ENCODE data around the gene GNAQ.

Gene GNAQ

DNA sequence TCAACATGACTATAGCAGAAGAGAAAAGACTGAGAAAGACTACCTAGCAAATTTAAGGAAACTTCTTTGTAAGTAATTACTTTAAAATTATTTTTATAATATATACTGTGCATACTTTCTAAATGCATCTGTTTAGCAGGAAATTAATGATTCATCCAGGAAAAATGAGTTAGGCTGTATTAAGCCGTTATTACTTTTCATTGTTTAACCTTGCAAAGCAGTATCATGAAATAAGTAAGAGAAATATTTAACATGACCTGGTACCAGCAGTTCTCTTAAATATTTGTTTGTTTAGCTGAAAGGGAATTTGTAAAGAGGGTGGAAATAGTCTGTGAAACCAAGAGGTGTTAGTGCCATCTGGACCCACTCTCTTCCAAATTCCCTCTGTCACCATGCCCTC lies 175.0 kb downstream of the GNAQ start:
- peaks cover 19% of the 10 kb centered on the region for H3K9me3 Mint-ChIP-seq
- H3K27me3 Mint-ChIP-seq (ENCODE audit: low read depth, poor library complexity), result no peaks in the 10 kb centered on the region
- H3K36me3 Mint-ChIP-seq (ENCODE audit: low read depth), result peaks cover 37% of the 10 kb centered on the region
- no peak overlapping the region for H3K27ac Mint-ChIP-seq
- no peak for DNase-seq
- H3K4me1 Mint-ChIP-seq, result peaks cover 34% of the 10 kb centered on the region
- H3K4me3 Mint-ChIP-seq, result no peak overlapping the region
- TF ChIP-seq, protein P1, sequence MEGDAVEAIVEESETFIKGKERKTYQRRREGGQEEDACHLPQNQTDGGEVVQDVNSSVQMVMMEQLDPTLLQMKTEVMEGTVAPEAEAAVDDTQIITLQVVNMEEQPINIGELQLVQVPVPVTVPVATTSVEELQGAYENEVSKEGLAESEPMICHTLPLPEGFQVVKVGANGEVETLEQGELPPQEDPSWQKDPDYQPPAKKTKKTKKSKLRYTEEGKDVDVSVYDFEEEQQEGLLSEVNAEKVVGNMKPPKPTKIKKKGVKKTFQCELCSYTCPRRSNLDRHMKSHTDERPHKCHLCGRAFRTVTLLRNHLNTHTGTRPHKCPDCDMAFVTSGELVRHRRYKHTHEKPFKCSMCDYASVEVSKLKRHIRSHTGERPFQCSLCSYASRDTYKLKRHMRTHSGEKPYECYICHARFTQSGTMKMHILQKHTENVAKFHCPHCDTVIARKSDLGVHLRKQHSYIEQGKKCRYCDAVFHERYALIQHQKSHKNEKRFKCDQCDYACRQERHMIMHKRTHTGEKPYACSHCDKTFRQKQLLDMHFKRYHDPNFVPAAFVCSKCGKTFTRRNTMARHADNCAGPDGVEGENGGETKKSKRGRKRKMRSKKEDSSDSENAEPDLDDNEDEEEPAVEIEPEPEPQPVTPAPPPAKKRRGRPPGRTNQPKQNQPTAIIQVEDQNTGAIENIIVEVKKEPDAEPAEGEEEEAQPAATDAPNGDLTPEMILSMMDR (IDR thresholded peaks at IDR 0.05), result no peak

DNA sequence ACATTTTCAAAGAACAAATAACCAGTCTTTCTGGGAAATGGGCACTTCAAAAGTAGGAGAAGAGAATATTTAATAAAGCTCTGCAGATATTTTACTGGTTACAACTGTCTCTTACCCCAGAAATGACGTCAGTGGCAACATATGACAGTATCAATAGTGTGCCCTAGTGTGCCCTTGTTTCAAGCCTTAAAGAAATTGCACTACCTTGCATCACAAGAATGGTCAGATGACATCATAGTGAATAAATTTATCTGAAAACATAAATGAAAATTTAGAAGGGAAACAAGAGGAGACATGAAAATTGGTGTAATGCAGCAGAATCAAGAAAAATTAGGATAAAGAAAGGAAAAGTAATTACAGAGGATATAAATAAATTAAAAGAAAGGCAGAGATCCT lies 176.7 kb downstream of the GNAQ start:
- peaks cover 20% of the 10 kb centered on the region for H3K36me3 Mint-ChIP-seq (ENCODE audit: low read depth)
- H3K4me1 Mint-ChIP-seq, result peaks cover 34% of the 10 kb centered on the region
- H3K4me3 Mint-ChIP-seq, result no peak overlapping the region
- no peaks in the 10 kb centered on the region for H3K27me3 Mint-ChIP-seq (ENCODE audit: low read depth, poor library complexity)
- DNase-seq, result no peak
- TF ChIP-seq, protein P1 (IDR thresholded peaks at IDR 0.05), result no peak
- H3K27ac Mint-ChIP-seq, result no peak overlapping the region
- peaks cover 8% of the 10 kb centered on the region for H3K9me3 Mint-ChIP-seq

DNA sequence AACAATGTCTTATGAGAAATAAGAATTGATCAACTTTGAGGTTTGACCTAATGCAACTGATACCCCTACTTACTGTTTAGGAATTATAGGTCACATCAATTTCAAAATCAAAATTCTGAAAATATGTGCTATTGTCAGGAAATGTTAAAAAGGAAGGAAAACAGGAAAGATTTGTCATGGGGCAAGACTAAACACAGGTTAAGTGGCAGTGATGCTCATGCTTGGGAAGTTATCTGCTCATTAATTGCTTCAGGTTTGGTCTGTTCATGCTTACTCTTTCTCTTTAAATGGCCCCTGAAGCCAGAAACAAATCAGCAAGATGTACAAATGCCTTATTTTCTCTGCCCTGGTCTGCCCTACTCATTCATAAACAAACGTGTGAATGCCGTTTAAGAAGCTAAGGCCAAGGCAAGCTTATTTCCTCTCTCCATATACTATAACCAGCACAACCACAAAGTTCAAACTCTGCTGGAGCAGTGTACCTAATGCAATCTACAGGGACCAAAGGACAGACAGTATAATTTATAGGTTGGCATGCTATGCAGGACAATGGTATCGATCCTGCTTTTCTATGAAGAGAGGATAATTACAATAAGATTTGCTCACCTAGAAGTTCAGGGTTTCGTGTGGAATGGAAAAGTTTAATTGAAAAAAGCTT lies 177.2 kb downstream of the GNAQ start:
- H3K9me3 Mint-ChIP-seq, result peaks cover 8% of the 10 kb centered on the region
- TF ChIP-seq, protein P1 (IDR thresholded peaks at IDR 0.05), result no peak
- peaks cover 34% of the 10 kb centered on the region for H3K4me1 Mint-ChIP-seq
- H3K36me3 Mint-ChIP-seq (ENCODE audit: low read depth), result peaks cover 14% of the 10 kb centered on the region
- H3K27ac Mint-ChIP-seq, result no peak overlapping the region
- no peak overlapping the region for H3K4me3 Mint-ChIP-seq
- no peak for DNase-seq
- H3K27me3 Mint-ChIP-seq (ENCODE audit: low read depth, poor library complexity), result no peaks in the 10 kb centered on the region

DNA sequence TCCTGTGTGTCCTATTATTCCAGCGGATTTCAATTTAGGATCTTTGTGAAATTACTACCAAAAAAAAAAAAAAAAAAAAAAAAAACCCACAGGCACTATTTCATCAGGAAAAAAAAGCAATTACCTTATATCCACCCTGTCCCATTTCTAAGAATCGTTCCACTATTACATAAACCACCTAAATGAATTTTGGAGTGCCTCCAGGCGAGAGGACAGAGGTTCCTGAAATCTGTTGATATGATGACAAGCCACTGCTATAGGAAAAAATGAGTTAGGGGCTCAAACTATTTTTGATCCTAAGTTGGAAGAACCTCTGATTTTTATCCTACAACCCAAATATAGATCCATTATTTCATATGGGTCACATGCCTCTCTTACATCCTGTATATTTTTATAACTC lies 177.9 kb downstream of the GNAQ start:
- Mint-ChIP-seq H3K36me3 (ENCODE audit: low read depth) (peaks cover 8% of the 10 kb centered on the region), H3K4me3 (no peak overlapping the region)

DNA sequence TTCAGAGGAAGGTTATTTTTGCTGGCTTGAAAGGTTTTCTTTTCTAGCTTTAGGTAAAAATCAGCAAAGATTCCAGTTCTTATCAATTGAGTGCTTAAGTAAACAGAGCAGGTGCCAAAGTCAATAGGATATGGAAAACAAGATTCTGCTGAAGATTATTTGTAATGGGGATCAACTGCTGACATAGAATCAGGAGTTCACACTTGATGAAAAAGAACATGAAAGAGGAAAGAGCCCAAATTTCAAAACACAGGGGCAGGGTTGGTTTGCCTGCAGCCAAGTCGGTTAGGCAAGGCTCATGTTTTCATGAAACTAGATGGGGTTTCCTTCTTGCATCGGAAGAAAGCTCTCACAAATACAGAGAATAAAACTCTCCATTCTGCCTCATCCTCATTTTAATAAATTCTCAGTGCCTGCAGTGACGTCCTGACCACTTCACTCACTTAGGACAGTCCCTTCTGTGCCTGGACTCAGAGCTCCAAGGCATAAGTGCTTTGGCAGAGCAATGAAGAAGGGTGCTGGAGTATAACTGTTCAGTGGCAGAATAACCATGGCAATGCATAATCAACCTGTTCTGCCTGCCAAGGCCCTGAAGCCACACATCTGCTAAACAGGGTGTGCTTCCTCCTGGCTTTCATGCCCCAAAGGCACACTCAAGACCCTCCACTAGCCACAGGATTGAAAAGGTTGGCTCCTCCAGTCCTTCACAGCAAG lies 179.6 kb downstream of the GNAQ start:
- Mint-ChIP-seq H3K4me3 (no peak overlapping the region), H3K36me3 (ENCODE audit: low read depth) (no peaks in the 10 kb centered on the region), H3K27ac (peak overlapping the region; percentile 23), H3K9me3 (no peaks in the 10 kb centered on the region), H3K4me1 (peaks cover 17% of the 10 kb centered on the region), H3K27me3 (ENCODE audit: low read depth, poor library complexity) (no peaks in the 10 kb centered on the region)
- TF ChIP-seq, protein P1 (IDR thresholded peaks at IDR 0.05), result no peak
- no peak for DNase-seq

More for the DNA sequence above, 177.9 kb downstream of the GNAQ start:
- TF ChIP-seq, protein P1 (IDR thresholded peaks at IDR 0.05), result no peak
- DNase-seq, result no peak
- H3K9me3 Mint-ChIP-seq, result peaks cover 4% of the 10 kb centered on the region
- no peak overlapping the region for H3K27ac Mint-ChIP-seq
- peaks cover 31% of the 10 kb centered on the region for H3K4me1 Mint-ChIP-seq
- H3K27me3 Mint-ChIP-seq (ENCODE audit: low read depth, poor library complexity), result no peaks in the 10 kb centered on the region

DNA sequence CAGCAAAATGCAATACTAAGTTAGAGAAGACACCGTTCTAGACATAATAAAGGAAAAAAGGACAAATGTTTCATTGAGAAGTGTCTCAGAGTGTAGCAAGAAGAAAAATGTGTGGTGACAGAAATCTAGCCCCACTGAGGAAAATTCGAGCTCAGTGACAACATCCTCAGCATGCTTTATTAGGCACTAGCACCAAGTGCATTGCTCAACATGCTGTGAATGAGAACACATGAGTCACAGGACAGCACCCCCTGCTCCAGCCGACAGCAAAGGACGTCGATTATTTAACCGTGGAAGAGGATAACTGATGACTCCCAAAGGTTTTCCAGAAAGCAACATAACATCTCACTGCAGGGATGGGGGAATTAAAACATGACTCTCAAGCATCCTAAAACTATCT lies 182.7 kb downstream of the GNAQ start:
- H3K36me3 Mint-ChIP-seq (ENCODE audit: low read depth), result no peaks in the 10 kb centered on the region
- TF ChIP-seq, protein P1 (IDR thresholded peaks at IDR 0.05), result no peak
- no peaks in the 10 kb centered on the region for H3K27me3 Mint-ChIP-seq (ENCODE audit: low read depth, poor library complexity)
- H3K9me3 Mint-ChIP-seq, result no peaks in the 10 kb centered on the region
- no peak overlapping the region for H3K27ac Mint-ChIP-seq
- no peak for DNase-seq
- no peaks in the 10 kb centered on the region for H3K4me1 Mint-ChIP-seq
- no peak overlapping the region for H3K4me3 Mint-ChIP-seq
